SH-SY5Y (cell line): ENCODE results near the gene CORO2A.

Experiments used
- GATA2 ChIP-seq: IDR thresholded peaks from 2 replicates; pipeline ENCODE4 v1.6.1; 2011; ENCODE audit warnings: mild to moderate bottlenecking, low read depth, low read length
- GATA3 ChIP-seq: IDR thresholded peaks from 2 replicates; pipeline ENCODE4 v1.6.1; 2011; ENCODE audit warnings: low read depth, mild to moderate bottlenecking, low read length, moderate library complexity

The CORO2A gene

DNA sequence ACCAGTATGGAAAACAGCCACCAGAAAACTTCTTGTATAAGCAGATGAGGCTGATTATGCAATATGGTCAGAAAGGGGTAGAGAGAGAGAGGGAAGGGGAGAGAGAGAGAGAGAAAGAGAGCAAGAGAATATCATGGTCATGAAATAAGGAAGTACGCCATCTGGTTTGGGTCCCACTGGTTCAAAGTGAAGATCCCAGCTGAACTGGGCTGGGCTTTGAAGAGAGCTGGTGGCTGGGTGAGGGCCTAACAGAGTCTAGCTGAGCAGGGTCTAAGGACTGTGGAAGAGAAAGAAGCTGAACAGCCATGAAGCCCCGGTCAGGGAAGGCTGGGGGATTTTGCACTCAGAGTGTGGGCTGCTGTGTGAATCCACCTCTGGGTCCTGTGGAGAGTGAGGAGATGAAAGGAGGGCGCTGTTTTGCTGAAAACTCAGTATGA lies 88.0 kb downstream of the CORO2A start:
- TF ChIP-seq GATA2 (no peak), GATA3 (no peak)

DNA sequence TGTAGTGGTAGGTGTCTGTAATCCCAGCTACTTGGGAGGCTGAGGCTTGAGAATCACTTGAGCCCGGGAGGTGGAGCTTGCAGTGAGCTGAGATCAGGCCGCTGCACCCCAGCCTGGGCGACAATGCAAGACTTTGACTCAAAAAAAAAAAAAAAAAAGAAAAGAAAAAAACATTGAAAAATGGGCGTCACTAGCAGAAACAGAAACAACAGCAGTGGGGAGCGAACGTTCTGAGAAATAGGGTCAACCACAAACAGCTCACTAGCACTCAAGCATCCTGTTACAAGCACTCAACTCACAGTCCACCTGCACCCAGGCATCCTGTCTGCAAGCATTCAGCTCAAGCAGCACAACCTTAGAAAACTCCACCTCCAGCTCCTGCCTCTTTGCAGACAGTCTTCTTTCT lies 90.6 kb downstream of the CORO2A start:
- no peak for TF ChIP-seq GATA2
- no peak for TF ChIP-seq GATA3

DNA sequence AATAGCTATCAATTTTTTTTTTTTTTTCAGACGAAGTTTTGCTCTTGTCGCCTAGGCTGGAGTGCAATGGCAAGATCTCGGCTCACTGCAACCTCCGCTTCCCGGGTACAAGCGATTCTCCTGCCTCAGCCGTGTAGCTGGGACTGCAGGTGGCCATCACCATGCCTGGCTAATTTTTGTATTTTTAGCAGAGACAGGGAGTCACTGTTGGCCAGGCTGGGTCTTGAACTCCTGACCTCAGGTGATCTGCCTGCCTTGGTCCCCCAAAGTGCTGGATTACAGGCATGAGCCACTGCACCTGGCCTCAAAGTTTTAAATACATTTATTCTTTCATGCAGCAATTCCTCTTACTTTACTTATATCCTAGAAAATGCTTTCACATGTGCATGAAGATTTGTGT lies 91.0 kb downstream of the CORO2A start:
- TF ChIP-seq GATA2, result no peak
- no peak for TF ChIP-seq GATA3

DNA sequence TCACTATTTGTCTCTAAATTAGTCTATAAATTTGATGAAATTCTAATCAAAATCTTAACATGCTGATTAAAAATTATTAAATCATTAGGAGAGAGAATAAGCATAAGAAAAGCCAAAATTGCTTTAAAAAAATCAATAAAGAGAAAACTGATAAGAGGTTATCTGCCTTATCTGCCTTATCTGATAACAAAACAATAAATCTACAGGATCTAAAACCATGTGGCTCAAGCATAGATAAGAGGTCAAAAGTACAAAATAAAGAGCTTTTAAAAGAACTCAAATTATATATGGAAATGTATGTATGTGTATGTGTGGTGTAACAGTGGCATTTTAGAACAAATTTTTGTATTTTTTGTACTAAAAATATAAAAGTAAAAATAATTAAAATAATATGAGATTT lies 92.0 kb downstream of the CORO2A start:
- TF ChIP-seq GATA2 (no peak), GATA3 (0 out of 2 replicates have a peak, but pooled peaks have one; percentile 25)

DNA sequence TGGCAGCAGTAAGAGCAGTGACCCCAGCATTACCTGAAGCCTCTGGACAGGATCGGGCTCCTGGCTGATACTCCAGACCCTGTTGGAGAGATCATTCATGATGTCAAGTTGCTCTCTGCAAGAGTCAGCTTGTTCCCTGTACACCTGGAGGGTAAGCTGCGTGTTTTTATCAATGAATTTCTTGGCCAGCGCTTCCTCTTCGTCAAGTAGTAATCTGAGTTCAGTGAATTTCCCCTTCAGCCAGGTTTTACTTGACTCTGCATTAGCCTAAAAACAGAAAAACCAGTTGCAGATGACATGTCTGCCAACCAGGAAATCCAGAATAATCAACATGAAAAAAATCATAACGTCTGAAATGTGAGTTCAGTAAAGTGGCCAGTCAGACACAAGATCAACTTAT lies 92.5 kb downstream of the CORO2A start:
- TF ChIP-seq GATA3, result no peak
- TF ChIP-seq GATA2, result no peak

DNA sequence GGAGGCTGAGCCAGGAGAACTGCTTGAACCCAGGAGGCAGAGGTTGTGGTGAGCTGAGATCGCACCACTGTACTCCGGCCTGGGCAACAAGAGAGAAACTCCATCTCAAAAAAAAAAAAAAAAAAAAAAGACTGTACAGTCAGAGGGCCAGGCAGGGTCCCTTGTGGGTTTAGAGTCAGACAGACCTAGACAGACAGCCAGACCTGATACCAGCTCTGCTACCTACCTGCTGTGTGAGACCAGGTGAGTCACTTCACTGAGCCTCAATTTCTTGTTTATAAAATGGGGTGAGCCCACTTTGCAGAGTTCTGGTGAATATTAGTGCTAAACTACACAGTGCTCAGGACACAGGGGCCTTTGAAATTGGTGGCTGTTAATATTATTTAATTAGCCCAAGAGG lies 93.1 kb downstream of the CORO2A start:
- TF ChIP-seq GATA3, result no peak
- no peak for TF ChIP-seq GATA2

DNA sequence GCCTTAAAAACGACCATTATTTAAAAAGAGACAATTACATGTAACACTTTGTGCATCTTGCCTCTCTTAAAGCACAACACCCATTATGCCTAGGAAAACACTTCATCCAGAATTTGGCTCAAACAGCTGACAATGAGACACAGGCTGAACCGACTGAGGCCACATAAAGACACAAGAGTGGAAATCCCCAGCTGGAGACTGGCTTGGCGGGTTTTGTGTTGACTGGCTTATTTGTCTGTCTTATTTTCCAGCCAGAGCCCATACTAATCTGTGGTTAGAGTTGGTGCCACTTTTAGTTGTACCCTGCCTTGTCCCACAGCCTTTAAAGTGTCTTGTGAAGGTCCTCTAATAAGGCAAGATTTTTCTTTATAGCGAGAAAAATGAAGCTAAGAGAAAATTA lies 94.6 kb downstream of the CORO2A start:
- no peak for TF ChIP-seq GATA3
- no peak for TF ChIP-seq GATA2

DNA sequence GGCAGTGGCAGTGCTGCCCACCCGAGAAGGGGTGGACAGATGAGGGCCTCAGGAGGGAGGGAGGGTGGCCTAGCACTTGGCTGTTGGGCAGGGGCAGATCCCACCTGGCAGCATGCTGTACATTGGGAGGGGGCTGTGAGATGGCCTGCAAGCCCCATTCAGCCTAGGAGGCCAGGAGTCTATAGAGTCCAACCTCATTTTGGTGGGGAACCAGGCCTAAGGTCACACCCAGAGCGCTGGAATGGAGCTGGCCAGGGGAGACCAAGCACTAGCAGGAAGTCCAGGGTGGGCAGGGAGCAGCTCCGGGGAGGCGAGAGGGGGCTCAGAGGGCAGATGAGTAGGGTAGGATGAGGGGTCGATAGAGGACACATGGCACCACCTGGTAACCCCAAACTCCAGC lies 96.3 kb downstream of the CORO2A start:
- TF ChIP-seq GATA2 (no peak), GATA3 (no peak)

DNA sequence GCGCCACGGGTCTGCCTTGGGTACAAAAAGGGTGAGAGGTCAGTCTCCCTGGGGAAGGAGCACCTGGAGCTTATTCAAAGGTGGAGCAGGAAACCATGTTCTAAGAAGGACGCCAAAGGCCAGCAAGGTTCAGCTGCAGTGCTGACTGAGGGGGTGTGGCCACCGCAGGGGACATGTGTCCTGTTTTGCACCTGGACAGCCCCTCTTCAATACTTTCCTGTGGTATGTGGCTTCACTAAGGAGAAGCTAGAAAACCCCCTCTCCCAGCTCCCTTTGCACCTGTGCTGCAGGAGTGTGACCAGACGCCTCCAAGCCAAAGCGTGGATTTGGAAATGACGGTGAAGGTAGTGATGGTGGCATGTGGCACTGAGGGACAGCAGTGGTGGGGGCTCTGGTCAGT lies 97.0 kb downstream of the CORO2A start:
- TF ChIP-seq GATA2 (no peak), GATA3 (no peak)

DNA sequence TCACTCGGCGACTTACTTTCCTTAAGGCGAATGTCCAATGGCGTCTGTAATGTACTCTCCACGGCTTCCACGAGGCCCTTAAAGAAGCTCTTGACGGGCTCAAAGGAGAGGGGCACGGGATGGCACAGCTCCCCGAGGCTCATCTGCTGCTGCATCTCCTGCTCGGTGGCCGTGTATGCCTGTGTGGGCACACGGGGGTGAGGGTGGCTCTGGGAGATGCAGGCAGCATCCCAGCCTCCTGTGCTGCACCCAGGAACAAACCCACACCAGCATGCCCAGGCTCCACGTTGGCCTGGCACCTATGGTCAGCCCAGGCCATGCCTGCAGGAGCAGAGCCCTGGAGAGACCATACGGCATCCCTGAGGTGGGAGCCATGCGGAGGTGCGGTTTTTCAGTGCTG lies 97.6 kb downstream of the CORO2A start:
- TF ChIP-seq GATA2 (no peak), GATA3 (no peak)

DNA sequence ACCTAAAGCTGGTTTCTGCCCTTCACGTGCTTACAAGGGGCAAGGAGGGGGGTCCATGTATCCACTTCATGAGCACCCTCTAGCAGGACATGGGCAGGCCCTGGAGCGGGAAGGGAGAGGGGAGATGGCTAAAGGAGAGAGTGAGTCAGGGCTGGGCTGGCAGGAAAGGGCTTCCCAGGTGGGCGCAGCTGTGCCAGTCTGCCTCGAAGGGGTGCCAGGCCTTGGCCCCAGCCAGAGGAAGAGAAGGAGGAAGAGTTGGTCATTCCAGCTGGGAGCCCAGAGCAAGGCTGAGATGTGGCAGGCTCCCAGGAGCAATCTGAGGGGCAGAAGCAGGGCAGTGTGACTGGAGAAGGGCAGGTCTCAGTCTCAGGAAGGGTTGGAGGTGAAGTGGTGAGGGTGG lies 98.1 kb downstream of the CORO2A start:
- no peak for TF ChIP-seq GATA2
- TF ChIP-seq GATA3, result no peak

DNA sequence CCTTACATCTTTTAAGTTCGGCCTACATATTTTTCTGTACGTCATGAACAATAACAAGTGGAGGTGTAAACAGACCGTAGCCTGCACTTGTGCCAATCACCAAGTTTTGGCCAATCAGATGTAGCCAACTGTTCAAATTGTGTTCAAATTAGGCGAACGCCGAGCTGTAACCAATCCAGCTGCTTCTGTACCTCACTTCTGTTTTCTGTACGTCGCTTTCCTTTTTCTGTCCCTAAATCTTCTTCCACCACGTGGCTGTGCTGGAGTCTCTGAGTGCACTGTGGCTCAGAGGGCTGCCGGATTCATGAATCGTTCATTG lies 99.9 kb downstream of the CORO2A start:
- TF ChIP-seq GATA3, result no peak
- TF ChIP-seq GATA2, result no peak

DNA sequence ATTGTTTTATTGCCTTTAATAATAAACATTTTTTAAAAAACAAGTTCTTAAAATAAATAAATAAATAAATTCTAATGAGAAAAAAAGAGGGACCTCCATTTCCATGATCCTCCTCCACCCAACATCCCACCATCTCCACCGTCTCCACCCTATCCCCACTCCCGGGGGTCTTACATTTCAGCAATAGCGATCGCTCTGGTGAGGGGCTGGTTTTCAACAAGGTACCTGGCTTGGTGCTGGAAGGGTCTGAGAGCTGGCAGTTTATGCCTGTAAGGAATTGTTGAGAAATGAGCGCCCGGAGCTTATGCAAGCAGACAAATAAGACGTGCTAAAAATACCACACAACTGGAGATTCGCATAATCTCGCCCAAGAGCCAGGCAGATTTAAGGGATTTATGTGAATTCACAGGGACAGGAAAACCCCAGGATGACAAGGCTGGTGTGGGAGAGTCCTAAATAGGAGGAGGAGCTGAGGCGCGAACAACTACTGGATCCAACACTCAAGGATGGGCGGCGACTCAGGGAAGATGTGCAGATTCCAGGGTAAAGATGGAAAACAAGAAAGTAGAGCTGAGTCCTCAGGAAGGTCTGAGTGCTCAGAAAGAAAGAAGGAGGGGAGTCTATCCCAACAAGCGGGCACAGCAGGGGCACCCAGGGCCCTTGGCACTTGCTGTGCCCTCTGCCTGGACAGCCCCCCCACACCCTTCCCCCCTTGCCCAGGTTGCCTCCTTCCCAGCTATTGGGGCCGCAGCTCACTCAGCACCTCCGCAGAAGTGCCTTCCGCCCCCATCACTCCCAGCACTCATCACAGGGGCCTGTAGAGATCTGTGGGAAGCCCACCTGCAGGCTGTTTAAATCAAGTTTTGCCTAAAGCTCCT lies 100.5 kb downstream of the CORO2A start:
- TF ChIP-seq GATA2 (no peak), GATA3 (no peak)

DNA sequence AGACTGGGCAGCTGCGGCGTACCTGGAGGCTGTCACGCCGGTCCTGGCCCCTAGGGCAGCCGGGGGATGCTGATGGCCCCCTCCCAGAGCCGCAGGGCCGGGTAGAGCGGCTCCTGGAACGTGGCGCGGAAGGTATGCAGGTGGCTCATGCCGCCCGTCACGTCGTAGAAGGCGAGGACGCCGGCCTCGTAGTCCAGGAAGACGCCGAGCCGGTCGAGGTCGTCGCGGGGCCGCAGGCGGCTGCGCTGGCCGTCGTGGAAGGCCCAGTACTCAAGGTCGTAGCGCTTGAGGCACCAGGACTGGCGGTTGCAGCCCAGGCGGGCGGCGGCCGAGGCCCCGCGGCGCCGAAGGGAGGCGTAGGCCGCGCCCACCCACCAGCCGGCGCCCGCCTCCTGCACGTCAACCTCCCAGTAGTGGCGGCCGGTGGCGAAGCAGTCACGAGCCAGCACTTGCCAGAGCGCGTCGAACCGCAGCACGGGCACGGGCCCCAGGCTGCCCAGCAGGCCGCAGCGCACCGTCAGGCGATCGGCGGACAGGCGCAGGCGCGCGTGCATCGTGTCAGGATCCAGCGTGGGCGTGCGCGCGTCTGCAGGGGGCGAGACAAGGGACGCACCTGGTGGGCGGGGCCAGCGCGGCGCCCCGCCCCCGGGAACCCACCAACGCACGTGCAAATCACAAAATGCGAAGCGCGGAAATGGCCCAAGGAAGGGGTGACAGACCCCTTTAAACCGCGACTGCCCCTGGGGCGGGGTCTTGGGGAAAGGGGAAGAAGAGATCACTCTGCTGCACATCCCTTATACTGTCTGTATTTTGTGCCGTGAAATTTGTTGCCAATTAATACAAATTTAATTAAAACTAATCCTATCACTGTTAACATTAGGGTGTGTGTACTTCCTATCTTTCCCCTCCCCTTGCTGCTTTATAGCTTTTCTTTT lies 104.8 kb downstream of the CORO2A start:
- no peak for TF ChIP-seq GATA2
- no peak for TF ChIP-seq GATA3

DNA sequence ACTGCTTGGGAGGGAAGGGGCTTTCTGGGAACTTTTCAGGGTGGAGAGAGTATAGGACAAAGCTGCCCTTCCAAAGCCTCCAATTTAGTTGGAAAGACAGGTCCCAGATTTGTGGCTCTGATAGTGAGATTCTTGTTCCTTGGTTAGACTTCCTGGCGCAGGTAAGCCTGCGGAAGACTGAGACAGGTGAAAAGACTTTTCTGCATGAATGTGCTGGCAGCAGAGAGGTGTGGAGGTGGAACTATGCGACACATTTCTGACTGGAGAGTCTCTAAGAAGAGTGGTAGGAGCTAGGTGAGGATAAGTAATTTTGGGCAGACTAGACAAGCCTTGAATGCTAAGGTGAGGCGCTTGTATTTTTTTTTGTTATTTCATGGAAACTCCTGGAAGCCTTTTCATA lies 106.0 kb downstream of the CORO2A start:
- TF ChIP-seq GATA3, result no peak
